Suppressor macrophage treated with lipopolysaccharide for 1 hour (primary cell): Measurements from ENCODE around the gene KIF6.

Experiments
- DNase-seq, 3 donors: peaks; one replicate each; pipeline ENCODE4 v3.0.0-alpha.2; 2020 to 2022

The KIF6 gene

DNA sequence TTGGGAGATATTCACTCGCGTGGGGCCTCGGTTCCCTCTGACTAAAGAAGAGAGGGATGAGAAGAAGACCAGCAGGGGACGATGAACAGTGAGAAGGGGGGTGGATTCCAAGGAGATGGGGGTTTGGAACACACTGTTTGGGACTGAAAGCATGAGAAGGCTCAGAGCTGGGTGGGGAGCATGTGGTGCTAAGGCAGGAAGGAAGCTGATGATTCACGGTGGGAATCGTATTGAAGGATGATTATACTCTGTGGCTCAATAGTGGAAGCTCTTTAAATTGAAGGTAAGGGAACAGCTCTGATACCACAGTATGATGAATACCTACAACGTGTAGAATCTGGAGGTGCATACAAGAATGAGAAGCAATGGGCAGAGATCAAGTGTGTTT lies 285.2 kb downstream of the KIF6 start:
- no peak for DNase-seq

DNA sequence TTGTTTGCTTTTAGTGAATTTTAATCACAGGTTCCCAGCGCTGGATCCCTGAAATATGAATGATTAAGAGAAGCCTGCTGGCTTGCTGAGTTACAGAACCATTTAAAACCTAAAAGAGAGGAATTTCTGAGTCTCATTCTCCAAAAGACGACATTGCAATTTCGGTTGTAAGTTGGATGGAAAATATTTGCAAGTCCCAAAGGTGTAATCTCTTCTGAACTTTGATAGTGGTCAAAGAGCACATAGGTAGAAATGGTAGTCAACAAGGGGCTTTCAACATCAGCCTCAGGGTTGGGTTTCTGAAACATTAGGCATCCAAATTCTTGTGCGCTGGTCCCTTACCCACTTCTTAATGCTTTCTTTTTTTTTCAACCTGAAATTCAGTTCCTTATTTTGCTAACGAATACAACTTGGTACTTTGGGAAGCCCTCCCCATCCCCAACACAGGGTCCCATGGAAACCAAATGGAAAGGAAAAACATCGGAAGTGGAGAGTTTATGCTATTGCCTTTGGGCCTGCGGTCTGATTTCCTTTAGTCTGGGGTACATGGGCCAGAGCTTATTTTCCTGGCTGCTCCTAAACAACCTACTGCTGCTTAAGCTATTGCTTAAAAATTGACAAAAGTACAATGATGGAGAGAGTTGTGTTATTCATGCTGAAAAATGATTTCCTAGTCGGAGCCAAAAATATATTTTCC lies 285.7 kb downstream of the KIF6 start:
- DNase-seq: no peak

DNA sequence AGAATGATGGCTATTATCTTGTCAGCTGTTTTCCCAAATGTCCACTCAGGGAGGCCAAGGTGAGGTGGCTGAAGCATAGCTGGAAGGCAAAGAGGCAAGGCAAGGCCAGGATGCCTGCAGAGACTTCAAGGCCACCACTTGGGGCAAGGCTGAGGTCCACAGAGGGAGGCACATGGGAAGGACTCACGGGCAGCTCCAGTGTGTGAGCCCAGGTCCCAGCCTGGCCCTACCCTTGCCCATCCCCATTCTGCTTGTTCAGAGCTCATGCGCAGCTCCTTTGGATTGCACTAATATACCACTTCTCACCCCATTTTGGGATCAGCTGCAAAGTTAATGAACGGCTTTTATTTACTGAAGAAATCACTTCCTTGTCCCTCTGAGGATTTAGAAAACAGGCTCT lies 291.6 kb downstream of the KIF6 start:
- DNase-seq: no peak

GRCh38 chr6:39432330-39433025 lies 292.7 kb downstream of the KIF6 start:
- no peak for DNase-seq

DNA sequence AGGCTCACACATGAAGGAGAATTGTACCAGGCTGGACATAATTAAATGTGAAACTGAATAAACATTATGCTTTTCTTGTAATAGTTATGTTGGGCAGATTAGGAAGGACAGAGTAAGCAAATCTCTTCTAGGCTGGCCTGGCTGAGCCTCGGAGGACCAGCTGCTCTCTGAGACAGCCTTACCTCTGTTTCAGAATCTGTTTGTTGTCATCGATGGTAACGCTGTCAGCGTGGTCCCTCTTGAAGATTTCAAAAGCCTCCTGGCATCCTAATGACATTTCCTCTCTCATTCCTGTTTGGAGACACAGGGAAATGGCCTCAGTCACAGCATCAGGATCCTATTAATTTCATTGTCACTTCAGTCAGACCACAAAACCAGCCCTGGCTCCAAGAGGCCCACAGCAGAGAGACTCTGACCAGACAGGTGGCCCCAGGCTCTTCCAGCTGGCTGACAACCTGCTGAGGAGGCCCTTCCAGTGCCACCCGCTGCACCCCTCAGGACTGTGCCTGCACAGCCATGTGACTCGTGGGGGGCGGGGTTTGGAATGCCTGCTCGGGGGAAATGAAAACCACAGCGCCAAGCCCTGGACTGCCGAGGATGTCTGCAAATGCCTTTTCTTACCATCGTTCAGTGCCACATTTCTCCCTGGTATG lies 294.2 kb downstream of the KIF6 start:
- DNase-seq: peak in 1 of 3 donors; percentile 28

- no peak for DNase-seq
Observed at GRCh38 chr6:39430446-39430845, 294.8 kb downstream of the KIF6 start.

DNA sequence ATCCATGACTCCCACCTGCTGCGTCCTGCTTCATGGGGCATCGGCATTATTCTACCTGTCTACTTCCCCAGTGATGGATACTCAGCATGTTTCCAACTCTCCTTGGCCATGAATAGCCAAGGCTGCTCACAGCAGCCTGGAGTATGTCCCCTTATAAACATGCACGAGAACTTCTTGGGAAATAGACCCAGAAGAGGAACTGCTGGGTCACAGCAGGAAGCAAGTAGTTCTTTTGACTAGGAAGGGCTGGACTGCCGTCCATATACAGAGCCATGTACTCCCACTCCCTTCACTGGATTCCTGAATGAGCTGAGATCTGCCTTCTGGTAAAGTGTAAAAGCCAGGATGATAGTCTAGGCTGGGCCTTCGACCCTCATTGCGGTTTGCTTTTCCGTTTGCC lies 296.4 kb downstream of the KIF6 start:
- DNase-seq: peak; percentile 20 to 40 (median 29)

GRCh38 chr6:39428152-39428551 lies 297.1 kb downstream of the KIF6 start:
- no peak for DNase-seq

GRCh38 chr6:39426073-39426456 lies 299.1 kb downstream of the KIF6 start:
- DNase-seq: peak; percentile 64 to 73 (median 65)

GRCh38 chr6:39425346-39426072 lies 299.7 kb downstream of the KIF6 start:
- no peak for DNase-seq

GRCh38 chr6:39424831-39425230 lies 300.4 kb downstream of the KIF6 start:
- no peak for DNase-seq

DNA sequence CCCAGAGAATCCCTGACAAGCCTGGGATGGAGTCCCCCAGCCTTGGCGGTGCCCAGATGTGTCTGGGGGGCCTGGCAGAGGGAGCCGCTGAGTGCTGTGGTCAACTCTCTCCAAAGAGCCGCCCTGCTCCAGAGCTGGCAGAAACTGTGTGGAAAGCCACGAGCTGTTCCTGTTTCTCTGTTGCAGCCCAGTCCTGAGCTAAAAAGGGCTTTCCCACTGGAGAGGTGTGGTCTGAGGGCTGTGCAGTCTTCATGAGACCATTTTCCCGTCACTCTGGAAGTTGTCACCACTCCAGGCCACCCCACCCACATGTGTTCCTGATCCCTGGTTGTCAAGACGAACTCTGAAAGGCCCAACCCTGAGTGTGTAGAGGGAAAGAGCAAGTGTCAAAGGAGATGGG lies 303.0 kb downstream of the KIF6 start:
- peak in 1 of 3 donors; percentile 2 for DNase-seq

DNA sequence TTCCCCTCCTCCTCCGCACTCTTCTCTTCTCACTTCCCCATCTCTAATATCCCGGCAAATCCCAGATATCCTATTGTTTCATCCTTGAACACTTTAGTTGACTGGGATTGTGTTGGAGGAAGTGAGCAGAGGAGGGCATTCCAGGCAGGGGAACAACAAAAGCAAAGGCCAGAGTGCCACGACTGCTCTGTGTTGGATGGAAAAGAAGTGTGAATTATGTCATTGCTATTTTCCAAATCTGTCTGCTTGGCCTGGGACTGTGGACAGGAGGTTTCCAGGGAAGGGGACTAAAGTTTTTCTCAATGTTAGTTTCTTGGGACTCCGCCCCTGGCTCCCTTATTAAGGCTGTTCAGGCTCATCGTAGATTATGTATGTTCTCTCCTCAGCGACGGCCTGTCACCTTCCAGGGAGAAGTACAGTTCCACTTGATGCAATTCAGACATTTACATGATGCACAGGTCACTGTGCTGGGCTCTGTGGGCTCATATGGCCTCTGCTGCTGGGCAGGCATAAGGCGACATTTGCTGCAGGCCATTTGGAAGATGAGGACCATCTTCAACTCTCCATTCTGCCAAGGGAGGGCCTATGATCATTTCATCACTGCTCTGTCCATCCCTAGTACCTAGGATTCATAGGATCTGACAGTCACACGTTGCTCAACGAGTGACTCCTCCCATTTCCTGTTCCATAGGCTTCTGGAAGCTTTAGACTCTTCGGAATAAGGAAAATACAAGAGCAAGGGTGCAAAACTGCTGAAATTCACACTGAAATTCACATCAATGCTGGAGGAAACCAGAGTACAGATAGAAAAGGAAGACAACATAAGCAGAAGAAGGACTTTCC lies 303.6 kb downstream of the KIF6 start:
- no peak for DNase-seq

- no peak for DNase-seq
Observed at GRCh38 chr6:39420300-39421265, 304.6 kb downstream of the KIF6 start.

DNA sequence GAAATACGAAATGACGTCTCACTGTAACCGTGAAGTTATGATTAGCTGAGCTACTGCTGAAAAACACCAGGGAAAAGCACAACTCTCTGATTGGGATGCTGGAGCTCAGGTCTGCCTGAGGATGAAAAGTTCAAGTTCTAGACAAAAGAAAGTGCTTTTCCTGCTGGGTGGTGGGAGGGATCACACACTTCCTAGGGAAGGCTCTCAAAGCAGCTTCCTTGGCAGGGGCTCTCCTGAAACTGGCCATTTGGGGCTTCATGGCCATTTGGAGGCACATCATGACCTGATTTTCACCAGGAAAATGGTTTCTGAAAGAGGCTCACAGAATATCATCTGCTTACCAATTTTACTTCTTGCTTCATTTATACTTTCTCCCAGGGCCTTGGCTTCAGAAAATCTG lies 305.6 kb downstream of the KIF6 start:
- DNase-seq: no peak

DNA sequence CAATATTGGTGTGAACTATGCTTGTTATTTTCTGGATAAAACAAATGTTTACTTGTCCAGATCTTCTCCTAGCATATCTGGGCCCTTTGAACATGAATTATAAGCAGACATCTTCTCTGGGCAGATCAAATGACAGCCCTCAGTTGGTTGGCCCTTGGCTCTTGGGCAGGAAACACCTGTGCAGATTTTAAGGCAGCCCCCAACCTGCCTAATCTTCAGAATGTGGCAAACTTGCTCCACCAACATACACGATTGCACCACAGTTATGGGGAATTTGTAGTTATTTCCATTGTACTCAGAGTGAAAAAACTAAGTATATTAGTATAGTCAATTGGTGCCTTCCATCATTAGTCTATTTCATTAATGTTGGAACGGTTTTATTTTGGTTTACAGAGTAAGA lies 307.8 kb downstream of the KIF6 start:
- no peak for DNase-seq

DNA sequence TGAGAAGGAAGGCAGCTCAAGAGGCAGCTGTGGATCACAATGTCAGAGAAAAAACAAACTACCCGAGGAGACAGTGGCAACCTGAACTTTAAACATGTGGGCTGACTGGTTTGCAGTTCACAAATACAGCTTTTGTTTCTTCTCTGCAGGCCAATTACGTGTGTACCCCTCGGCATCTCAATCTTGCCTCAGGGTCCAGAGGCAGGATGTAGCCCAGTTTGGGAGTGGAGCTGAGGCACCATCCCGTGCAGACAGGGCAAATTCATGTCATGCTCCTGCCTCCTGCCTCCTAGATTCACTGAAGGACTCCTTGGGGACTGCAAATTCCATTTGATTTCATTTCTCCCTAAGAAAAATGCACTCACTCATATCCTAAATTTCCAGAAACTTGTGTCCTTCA lies 308.5 kb downstream of the KIF6 start:
- no peak for DNase-seq

GRCh38 chr6:39416026-39416425 lies 309.2 kb downstream of the KIF6 start:
- DNase-seq: no peak

GRCh38 chr6:39415482-39415881 lies 309.7 kb downstream of the KIF6 start:
- DNase-seq: no peak

DNA sequence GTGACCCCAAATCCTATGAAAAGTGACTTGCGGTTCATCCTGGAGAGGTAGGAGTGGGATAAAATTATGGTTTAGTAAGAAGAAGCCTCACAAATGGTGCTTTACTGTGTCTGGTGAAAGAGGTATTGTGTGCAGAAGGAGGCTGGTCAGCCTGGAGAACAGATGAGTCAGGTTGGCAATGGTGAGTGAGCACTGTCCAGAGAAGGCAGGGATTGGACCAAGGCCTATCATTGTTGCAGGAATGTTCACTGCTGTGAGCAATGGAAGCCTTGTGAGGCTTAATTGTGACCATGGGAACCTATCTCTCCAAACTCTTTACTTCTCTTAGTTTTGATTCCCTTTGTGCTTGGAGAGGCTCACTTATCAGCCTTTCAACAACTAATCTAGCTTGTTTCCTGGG lies 313.7 kb downstream of the KIF6 start:
- DNase-seq: no peak

GRCh38 chr6:39411001-39411400 lies 314.2 kb downstream of the KIF6 start:
- DNase-seq: no peak
